Spleen (tissue), 11 donors: Measurements from ENCODE around the gene PARVA. TPM values are rescaled to one million over a fixed set of nuclear protein-coding genes. Genes with fewer than 3 reads are reported as not detected.

Source experiments
- DNase-seq: peaks from one replicate; pipeline ENCODE4 v3.0.0-alpha.2; 2020
- H3K27ac ChIP-seq, 8 donors: fragments of 200-600 bp; sonication (generic) in 7 of 8; 1 replicate in 4 of 8; 2 replicates in 4 of 8; pipeline versions ENCODE4 v1.5.0 to v1.8.0; 2016 to 2021; ENCODE audit warnings: inconsistent platforms in 4 of 8, mild to moderate bottlenecking in 4 of 8, moderate library complexity in 1 of 8
- H3K27me3 ChIP-seq, 7 donors: fragments of 200-600 bp; sonication (generic) in 6 of 7; replicated peaks in 1 of 7; 1 replicate in 4 of 7; 2 replicates in 3 of 7; pipeline versions ENCODE4 v1.5.0 to v1.8.0; 2016 to 2021; ENCODE audit warnings: inconsistent platforms in 3 of 7, mild to moderate bottlenecking in 1 of 7
- H3K36me3 ChIP-seq, 6 donors: fragments of 200-600 bp; sonication (generic) in 5 of 6; 1 replicate in 4 of 6; 2 replicates in 2 of 6; pipeline versions ENCODE4 v1.5.0 to v1.8.0; 2016 to 2021; ENCODE audit warnings: inconsistent platforms in 2 of 6
- H3K4me1 ChIP-seq, 6 donors: fragments of 200-600 bp; sonication (generic) in 5 of 6; 1 replicate in 3 of 6; 2 replicates in 3 of 6; pipeline versions ENCODE4 v1.5.0 to v1.8.0; 2016 to 2021; ENCODE audit warnings: inconsistent platforms in 3 of 6
- H3K4me3 ChIP-seq, 8 donors: fragments of 200-600 bp; sonication (generic) in 7 of 8; 1 replicate in 4 of 8; 2 replicates in 4 of 8; pipeline versions ENCODE4 v1.5.0 to v1.8.0; 2016 to 2021; ENCODE audit warnings: inconsistent platforms in 4 of 8, mild to moderate bottlenecking in 4 of 8, moderate library complexity in 2 of 8
- H3K9me3 ChIP-seq, 8 donors: fragments of 200-600 bp; sonication (generic) in 7 of 8; 1 replicate in 4 of 8; 2 replicates in 4 of 8; pipeline versions ENCODE4 v1.5.0 to v1.8.0; 2016 to 2021; ENCODE audit warnings: inconsistent platforms in 4 of 8
- POLR2A ChIP-seq, 3 donors: fragments of 450-650 bp; IDR thresholded peaks; one replicate each; pipeline ENCODE4 v1.5.1; 2017; ENCODE audit warnings: antibody characterized with exemption in 3 of 3, mild to moderate bottlenecking in 1 of 3
- POLR2AphosphoS5 ChIP-seq, 3 donors: sonication (generic); formaldehyde crosslinking; IDR thresholded peaks; one replicate each; pipeline ENCODE4 v1.5.1; 2017; ENCODE audit warnings: antibody characterized with exemption in 3 of 3
- WGBS, 5 donors: extraction: QIAGEN DNeasy Blood & Tissue Kit in 3 of 5; methylation state at CpG; one replicate each; pipeline versions ENCODE4 v1.1.5 to v1.1.7; 2013 to 2018; 5-methylcytosine and 5-hydroxymethylcytosine counted together
- intact Hi-C: fragments of 100-400 bp; cut with DNase I; formaldehyde crosslinking; loops from one replicate; pipeline ENCODE4 v1.15.0; 2023; ENCODE audit warnings: low total_unique reads
- polyA plus RNA-seq, 3 donors: library from polyadenylated mRNA; stranded (reverse); fragments of 200-250 nt; gene quantifications; one replicate each; pipeline ENCODE4 v1.2.1, GENCODE V29; 2013
- total RNA-seq, 7 donors: library from RNA; depleted of rRNA in 3 of 7; stranded (reverse); fragments of >200 nt in 3 of 7; fragmentation: NEBNext Ultra II Directional in 4 of 7; extraction: Animal tissue kit (Norgen Biotek cat#: 25700) in 4 of 7; gene quantifications; one replicate each; pipeline versions ENCODE4 v1.1.0 to v1.2.1, GENCODE V29; 2016 to 2021
- TF ChIP-seq, protein P1 (sequence below), 11 experiments: fragments of 200-600 bp in 7 of 11; fragments of 450-650 bp in 4 of 11; sonication (generic) in 4 of 11; IDR thresholded peaks in 8 of 11; conservative IDR thresholded peaks in 3 of 11; 1 replicate in 7 of 11; 2 replicates in 4 of 11; pipeline versions ENCODE4 v1.4.0 to v1.8.0; 2016 to 2021; ENCODE audit warnings: antibody characterized with exemption in 11 of 11, inconsistent platforms in 4 of 11, mild to moderate bottlenecking in 1 of 11
- donor health status: healthy with polysubstance abuse.
- donor health status: DM: no; HTN: no; CAD: no; lungs with moderate emphysema.
- donor health status: DM: no; HTN: no; CAD: no.
- donor health status: Bipolar disorder and iron deficiency.
- donor health status: healthy.
- donor health status: DM: no; HTN: no; CAD: no.
- donor health status: DM: yes; HTN: yes; CAD: no.

The PARVA gene
- total and polyA plus RNA-seq, 10 donors = 3.8 to 56.6 (median 23.3) TPM

DNA sequence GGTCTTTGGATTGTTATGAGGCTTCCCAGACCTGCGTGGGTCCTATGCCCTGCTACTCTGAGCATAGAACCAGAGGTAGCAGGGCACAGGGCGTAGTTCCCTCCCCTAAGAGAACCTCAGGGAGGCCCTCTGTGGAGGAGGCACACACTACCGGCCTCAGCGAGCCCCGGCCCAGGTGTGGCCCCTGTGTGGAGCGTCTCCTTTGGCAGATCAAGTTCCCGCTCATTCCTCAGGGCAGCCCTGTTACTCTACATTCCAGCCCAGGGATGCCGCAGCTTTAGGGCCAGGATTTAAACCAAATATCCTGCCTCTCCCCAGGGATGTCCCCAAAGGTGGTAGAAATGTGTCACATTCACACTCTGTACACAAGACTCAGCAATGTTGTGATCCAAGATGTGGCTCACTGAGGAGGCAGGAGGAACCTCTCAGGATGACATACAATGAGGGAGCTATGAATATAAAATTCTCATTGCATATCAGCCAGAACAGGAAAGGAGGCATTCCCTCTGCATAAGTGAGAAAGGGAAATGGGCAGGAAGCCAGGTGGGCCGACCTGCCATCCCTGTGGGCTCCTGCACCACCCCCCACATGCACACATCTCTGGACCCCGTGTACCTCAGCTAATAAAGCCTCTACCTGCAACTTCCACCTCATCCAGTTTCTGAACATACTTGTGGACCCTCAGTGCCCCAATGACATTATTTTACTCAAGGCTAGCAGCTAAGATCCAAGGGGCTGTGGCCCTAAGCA is 165.0 kb downstream of the PARVA start:
- peaks cover 0 to 4% (median 0%) of the 10 kb centered on the region in 6 donors for H3K4me1 ChIP-seq
- intact Hi-C loops = no loop called here
- no peaks in the 10 kb centered on the region for H3K27me3 ChIP-seq
- no peak overlapping the region for H3K27ac ChIP-seq
- no peaks in the 10 kb centered on the region for H3K36me3 ChIP-seq
- 62 to 70% (median 67%) methylated on average over 9 to 10 of the region's 10 CpGs for WGBS, 5 donors
- TF ChIP-seq POLR2A (IDR thresholded peaks at IDR 0.05) = no peak
- no peak for TF ChIP-seq POLR2AphosphoS5 (IDR thresholded peaks at IDR 0.05)
- TF ChIP-seq, protein P1, sequence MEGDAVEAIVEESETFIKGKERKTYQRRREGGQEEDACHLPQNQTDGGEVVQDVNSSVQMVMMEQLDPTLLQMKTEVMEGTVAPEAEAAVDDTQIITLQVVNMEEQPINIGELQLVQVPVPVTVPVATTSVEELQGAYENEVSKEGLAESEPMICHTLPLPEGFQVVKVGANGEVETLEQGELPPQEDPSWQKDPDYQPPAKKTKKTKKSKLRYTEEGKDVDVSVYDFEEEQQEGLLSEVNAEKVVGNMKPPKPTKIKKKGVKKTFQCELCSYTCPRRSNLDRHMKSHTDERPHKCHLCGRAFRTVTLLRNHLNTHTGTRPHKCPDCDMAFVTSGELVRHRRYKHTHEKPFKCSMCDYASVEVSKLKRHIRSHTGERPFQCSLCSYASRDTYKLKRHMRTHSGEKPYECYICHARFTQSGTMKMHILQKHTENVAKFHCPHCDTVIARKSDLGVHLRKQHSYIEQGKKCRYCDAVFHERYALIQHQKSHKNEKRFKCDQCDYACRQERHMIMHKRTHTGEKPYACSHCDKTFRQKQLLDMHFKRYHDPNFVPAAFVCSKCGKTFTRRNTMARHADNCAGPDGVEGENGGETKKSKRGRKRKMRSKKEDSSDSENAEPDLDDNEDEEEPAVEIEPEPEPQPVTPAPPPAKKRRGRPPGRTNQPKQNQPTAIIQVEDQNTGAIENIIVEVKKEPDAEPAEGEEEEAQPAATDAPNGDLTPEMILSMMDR (IDR thresholded peaks at IDR 0.05 in 8 of 11, conservative IDR thresholded peaks at IDR 0.05 in 3 of 11) = no peak
- H3K4me3 ChIP-seq = no peak overlapping the region
- DNase-seq = no peak
- no peaks in the 10 kb centered on the region for H3K9me3 ChIP-seq

DNA sequence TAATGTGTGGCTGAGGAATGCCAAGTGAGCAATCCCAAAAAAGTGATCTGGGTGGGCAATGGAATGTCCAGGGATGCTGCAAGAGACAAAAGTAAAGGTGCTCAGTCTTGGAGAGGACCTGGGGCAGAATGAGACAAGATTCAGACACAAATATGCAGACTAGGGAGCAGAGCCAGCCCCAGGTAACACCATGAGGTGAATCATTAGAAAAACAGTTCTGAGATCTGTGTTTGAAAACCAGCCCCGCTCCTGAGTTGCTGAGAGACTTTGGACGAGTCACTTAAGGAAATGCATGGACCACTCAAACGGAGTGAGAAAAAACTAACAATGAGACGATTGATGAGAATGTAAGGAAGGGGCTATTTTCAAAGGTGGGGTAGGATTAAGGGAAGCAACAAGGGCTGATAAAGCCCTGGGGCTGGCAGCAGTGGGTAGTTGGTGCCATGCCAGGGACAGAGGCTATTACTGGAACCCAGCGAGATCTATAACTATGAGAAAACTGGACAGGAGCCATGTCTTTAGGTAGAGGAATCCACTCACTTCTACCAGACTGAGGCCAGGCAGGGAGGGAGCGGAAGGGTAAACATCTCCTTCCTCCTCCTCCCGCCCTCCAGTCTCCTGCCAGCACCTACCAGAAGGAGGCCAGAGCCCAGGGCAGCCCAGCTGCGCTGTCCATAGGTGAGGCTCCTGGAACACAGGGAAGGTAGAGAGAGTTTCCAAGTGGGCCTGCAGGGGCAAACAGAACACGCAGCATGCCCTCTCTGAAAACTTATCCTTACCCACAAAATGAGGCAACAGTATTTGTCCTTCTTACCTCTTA is 166.4 kb downstream of the PARVA start:
- Histone ChIP-seq H3K4me1 (peaks cover 0 to 4% (median 0%) of the 10 kb centered on the region in 6 donors), H3K36me3 (no peaks in the 10 kb centered on the region), H3K9me3 (no peaks in the 10 kb centered on the region), H3K27me3 (no peaks in the 10 kb centered on the region), H3K27ac (no peak overlapping the region), H3K4me3 (no peak overlapping the region)
- WGBS, 5 donors = 78 to 87% (median 82%) methylated on average over 9 of the region's 9 CpGs
- no peak for DNase-seq
- no peak for TF ChIP-seq POLR2AphosphoS5 (IDR thresholded peaks at IDR 0.05)
- no peak for TF ChIP-seq POLR2A (IDR thresholded peaks at IDR 0.05)
- TF ChIP-seq, protein P1 (IDR thresholded peaks at IDR 0.05 in 8 of 11, conservative IDR thresholded peaks at IDR 0.05 in 3 of 11) = no peak
- intact Hi-C loops = no loop called here

DNA sequence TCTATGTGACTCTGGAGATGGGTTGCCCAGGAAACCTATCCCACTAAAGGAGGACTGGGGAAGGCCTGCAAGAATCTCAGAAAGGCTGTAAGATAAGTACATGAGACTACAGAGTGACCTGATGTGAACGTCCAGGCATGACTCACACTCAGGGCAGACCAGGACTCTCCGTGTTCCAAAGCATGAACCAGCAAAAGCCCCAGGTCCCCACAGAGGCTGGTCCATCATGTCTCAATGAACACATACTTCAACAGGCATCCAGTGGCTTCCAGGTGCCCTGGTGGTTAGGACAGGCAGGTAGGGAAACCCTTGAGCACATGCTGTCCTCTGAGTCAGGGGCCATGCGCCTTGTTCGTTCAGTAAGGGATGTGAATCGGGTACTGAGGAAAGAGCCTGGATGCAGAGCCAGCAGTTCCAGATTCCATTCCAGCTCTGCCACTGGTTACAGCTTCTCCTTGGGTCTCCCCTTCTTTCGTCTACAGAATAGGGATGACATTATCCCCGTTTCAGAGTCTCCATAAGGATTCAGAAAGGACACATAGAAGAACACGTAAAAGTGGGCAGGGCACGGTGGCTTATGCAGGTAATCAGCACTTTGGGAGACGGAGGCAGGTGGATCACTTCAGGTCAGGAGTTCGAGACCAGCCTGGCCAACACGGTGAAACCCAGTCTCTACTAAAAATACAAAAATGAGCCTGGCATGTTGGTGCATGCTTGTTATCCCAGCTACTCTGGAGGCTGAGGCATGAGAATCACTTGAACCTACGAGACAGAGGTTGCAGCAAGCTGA is 167.8 kb downstream of the PARVA start:
- intact Hi-C loops = no loop called here
- TF ChIP-seq POLR2A (IDR thresholded peaks at IDR 0.05) = no peak
- TF ChIP-seq, protein P1 (IDR thresholded peaks at IDR 0.05 in 8 of 11, conservative IDR thresholded peaks at IDR 0.05 in 3 of 11) = no peak
- no peak for TF ChIP-seq POLR2AphosphoS5 (IDR thresholded peaks at IDR 0.05)
- WGBS, 5 donors = 82 to 89% (median 87%) methylated on average over 13 of the region's 13 CpGs

More for the DNA sequence above, 167.8 kb downstream of the PARVA start:
- Histone ChIP-seq H3K4me3 (no peak overlapping the region), H3K27ac (no peak overlapping the region), H3K4me1 (peaks cover 0 to 4% (median 0%) of the 10 kb centered on the region in 6 donors), H3K9me3 (no peaks in the 10 kb centered on the region), H3K27me3 (no peaks in the 10 kb centered on the region), H3K36me3 (no peaks in the 10 kb centered on the region)
- no peak for DNase-seq
